Naive thymus-derived CD4-positive, alpha-beta T cell (primary cell): ENCODE data around the gene PTER. TPM values are rescaled to one million over a fixed set of nuclear protein-coding genes. Genes with fewer than 3 reads are reported as not detected.

ENCODE experiments used
- ATAC-seq: fragments of 150-1000 bp; cut with Tn5 transposase; 2 replicates; pipeline ENCODE4 v1.10.0; 2021; ENCODE audit warnings: mild to moderate bottlenecking, moderate library complexity
- CTCF ChIA-PET: fragments of 350-600 bp; sonication (Branson Sonifier 250); formaldehyde crosslinking; loops from one replicate; lab custom pipeline; 2021; ENCODE audit warnings: antibody characterized with exemption; lab: Charles Lee
- POLR2A ChIA-PET: fragments of 350-600 bp; sonication (Branson Sonifier 250); formaldehyde crosslinking; loops from one replicate; lab custom pipeline; 2021; ENCODE audit warnings: antibody characterized with exemption, inconsistent platforms; lab: Charles Lee
- DNase-seq, 9 donors: peaks; one replicate each; pipeline versions ENCODE4 v3.0.0 to v3.0.0-alpha.2; 2020 to 2022; ENCODE audit warnings: mixed read lengths in 1 of 9
- H3K27ac ChIP-seq: one replicate; pipeline ENCODE4 v1.7.0; 2013; ENCODE audit warnings: mild to moderate bottlenecking, low read depth, low read length, moderate library complexity
- H3K27me3 ChIP-seq, 2 donors: one replicate each; pipeline ENCODE4 v1.7.0; 2013; ENCODE audit warnings: low read length in 2 of 2, mild to moderate bottlenecking in 2 of 2, moderate library complexity in 2 of 2; ENCODE audit not compliant: control insufficient read depth in 2 of 2, insufficient read depth in 2 of 2
- H3K36me3 ChIP-seq, 3 experiments: 1 replicate in 2 of 3; 2 replicates in 1 of 3; pipeline ENCODE4 v1.7.0; 2013; ENCODE audit warnings: low read length in 3 of 3, mild to moderate bottlenecking in 3 of 3, moderate library complexity in 1 of 3; ENCODE audit not compliant: insufficient read depth in 3 of 3, control insufficient read depth in 2 of 3
- H3K4me1 ChIP-seq, 2 donors: one replicate each; pipeline ENCODE4 v1.7.0; 2013; ENCODE audit warnings: low read length in 2 of 2, mild to moderate bottlenecking in 2 of 2, moderate library complexity in 1 of 2; ENCODE audit not compliant: control insufficient read depth in 2 of 2, insufficient read depth in 2 of 2
- H3K4me3 ChIP-seq: 2 replicates; pipeline ENCODE4 v1.7.0; 2013; ENCODE audit warnings: mild to moderate bottlenecking, low read length
- H3K9me3 ChIP-seq, 3 experiments: 1 replicate in 2 of 3; 2 replicates in 1 of 3; pipeline ENCODE4 v1.7.0; 2013; ENCODE audit warnings: low read length in 3 of 3; ENCODE audit not compliant: control insufficient read depth in 2 of 3
- H3K27ac Mint-ChIP-seq, 9 donors: one replicate each; pipeline ENCODE4 v1.8.0; 2020 to 2022; ENCODE audit warnings: mixed read lengths in 9 of 9, mild to moderate bottlenecking in 8 of 9, moderate library complexity in 5 of 9, inconsistent platforms in 2 of 9
- H3K27me3 Mint-ChIP-seq, 5 donors: one replicate each; pipeline ENCODE4 v1.8.0; 2021 to 2022; ENCODE audit warnings: mixed read lengths in 5 of 5, mild to moderate bottlenecking in 1 of 5
- H3K36me3 Mint-ChIP-seq, 5 donors: one replicate each; pipeline ENCODE4 v1.8.0; 2020 to 2022; ENCODE audit warnings: mixed read lengths in 5 of 5, mild to moderate bottlenecking in 3 of 5, inconsistent platforms in 1 of 5
- H3K4me1 Mint-ChIP-seq, 7 donors: one replicate each; pipeline ENCODE4 v1.8.0; 2020 to 2022; ENCODE audit warnings: mixed read lengths in 7 of 7, mild to moderate bottlenecking in 3 of 7, inconsistent platforms in 1 of 7
- H3K4me3 Mint-ChIP-seq, 10 donors: one replicate each; pipeline ENCODE4 v1.8.0; 2020 to 2022; ENCODE audit warnings: mild to moderate bottlenecking in 10 of 10, mixed read lengths in 10 of 10, moderate library complexity in 6 of 10, inconsistent platforms in 2 of 10
- H3K9me3 Mint-ChIP-seq, 11 donors: one replicate each; pipeline ENCODE4 v1.8.0; 2020 to 2022; ENCODE audit warnings: mixed read lengths in 11 of 11, mild to moderate bottlenecking in 4 of 11, inconsistent platforms in 1 of 11, moderate library complexity in 1 of 11
- intact Hi-C, 2 donors: fragments of 100-400 bp; cut with micrococcal nuclease; formaldehyde crosslinking; loops; one replicate each; pipeline ENCODE4 v1.15.1; 2023
- polyA plus RNA-seq, 2 donors: library from polyadenylated mRNA; unstranded; fragments of 300-500 nt; fragmentation: Illumina TruSeq; gene quantifications; one replicate each; pipeline ENCODE4 v1.2.3, GENCODE V29; 2021
- total RNA-seq, 6 experiments: library from RNA in 5 of 6; stranded (reverse) in 5 of 6; gene quantifications; 1 replicate in 5 of 6; 2 replicates in 1 of 6; pipeline ENCODE4 v1.2.3 and lab custom pipeline; 2021 to 2026

PTER gene, protein sequence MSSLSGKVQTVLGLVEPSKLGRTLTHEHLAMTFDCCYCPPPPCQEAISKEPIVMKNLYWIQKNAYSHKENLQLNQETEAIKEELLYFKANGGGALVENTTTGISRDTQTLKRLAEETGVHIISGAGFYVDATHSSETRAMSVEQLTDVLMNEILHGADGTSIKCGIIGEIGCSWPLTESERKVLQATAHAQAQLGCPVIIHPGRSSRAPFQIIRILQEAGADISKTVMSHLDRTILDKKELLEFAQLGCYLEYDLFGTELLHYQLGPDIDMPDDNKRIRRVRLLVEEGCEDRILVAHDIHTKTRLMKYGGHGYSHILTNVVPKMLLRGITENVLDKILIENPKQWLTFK
- total RNA-seq (10 to 100 TPM; 12.9 to 23.7 (median 15.3) TPM), polyA plus RNA-seq (10 to 100 TPM; 13.0 to 13.1 TPM), total RNA-seq (lab: John Stamatoyannopoulos, UW) (18.4 reads per million, percentile 48 among the genes with 10 or more reads in this experiment)

DNA sequence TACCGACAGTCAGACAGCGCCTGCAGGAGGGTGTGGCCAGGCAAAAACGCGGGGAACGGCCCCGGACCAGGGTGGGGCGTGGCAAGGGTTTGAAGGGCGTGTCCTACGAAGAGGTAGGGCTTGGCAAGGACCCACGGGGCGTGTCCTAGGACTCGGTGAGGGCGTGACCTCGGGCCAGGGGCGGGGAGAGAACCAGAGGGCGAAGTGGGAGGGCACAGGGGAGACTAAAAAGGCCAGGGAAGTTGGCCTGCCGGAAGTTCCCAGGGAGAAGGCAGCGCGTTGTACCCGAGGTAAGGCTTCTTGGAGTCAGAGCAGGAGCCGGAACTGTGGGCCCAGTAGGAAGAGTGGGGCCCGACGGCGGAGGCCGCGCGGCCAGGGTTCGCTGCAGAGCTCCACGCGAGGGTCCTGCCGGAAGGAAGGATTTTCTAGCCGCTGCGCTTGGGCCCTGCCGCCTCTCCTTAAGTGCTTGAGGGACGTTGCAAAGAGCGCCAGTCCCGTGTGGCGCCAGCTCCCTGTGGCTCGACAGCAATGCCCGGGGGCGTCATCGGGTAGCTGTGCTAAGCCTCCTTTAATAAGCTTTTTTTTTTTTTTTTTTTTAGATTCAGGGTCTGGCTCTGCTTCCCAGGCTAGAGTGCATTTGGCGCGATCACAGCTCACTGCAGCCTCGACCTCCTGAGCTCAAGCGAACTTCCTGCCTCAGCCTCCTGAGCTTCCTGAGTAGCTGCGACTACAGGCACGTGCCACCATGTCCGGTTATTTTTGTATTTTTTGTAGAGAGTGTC lies at the start of gene PTER:
PTER (plus strand) TSS at position 253 of the 782 bp plus-strand sequence. CDS start 47,375 bp downstream, outside the sequence.
- H3K9me3 ChIP-seq: no peaks in the 10 kb centered on the region
- DNase-seq (peak; percentile 92 to 99 (median 94)), ATAC-seq (peak; percentile 100)
- peak within 1 kb of the TSS; percentile 77 for H3K27ac ChIP-seq
- H3K36me3 Mint-ChIP-seq: peaks cover 0 to 21% (median 14%) of the 10 kb centered on the region in 5 donors
- peaks cover 36 to 57% (median 48%) of the 10 kb centered on the region in 7 donors for H3K4me1 Mint-ChIP-seq
- peaks cover 13 to 28% of the 10 kb centered on the region in 2 donors for H3K4me1 ChIP-seq
- POLR2A ChIA-PET: interaction anchor here (0.5 to 2.1 kb wide), 5 partner anchors 381 to 1207 kb away, joined by 3 to 9 read pairs (median 3); partner anchors contain the start of genes MINDY3, RSU1 and STAM
- no peaks in the 10 kb centered on the region for H3K9me3 Mint-ChIP-seq
- peak within 1 kb of the TSS; percentile 91 to 99 (median 96) for H3K4me3 Mint-ChIP-seq
- H3K27me3 Mint-ChIP-seq: peaks cover 0 to 19% (median 0%) of the 10 kb centered on the region in 5 donors
- H3K4me3 ChIP-seq: peak within 1 kb of the TSS; percentile 93
- peak within 1 kb of the TSS; percentile 87 to 97 (median 94) for H3K27ac Mint-ChIP-seq
- intact Hi-C loops: loop anchor here (1.0 to 10.0 kb wide), 10 partner anchors 84 to 1562 kb away; partner anchors contain the start of genes MINDY3 (in 2 of the 2), RSU1 (in 2 of the 2), C1QL3 (in 1 of the 2) and NMT2 (in 1 of the 2)
- peaks cover 0 to 7% (median 0%) of the 10 kb centered on the region in 3 experiments for H3K36me3 ChIP-seq
- no peaks in the 10 kb centered on the region for H3K27me3 ChIP-seq
- CTCF ChIA-PET: interaction anchor here (0.6 to 1.2 kb wide), 2 partner anchors 41 to 1269 kb away, joined by 3 to 4 read pairs; no protein-coding TSS in a partner anchor

DNA sequence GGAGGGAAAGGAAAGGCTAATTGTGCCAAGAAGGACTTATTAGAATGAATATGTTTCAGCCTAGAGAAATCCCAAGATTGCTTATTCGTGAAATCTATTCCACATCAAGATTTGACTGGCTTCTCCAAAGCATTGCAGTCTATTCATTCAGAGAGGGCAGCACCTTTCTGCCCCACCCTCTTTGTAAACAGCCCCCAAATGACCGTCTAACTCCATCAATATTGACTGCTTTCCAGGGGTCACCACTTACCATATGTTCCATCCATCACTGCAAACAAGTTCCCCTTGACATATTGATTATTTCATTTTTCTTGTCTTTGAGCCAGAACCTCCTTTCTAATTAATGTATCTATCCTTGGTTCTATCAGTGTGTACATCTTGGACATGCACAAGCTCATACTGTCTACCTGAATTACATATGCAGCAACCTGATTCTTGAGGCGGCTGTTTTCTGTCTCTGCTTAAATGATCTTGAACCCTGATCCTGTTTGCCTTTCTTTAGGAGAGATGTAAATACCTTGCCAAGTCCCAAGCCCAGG lies 44.2 kb upstream of the PTER start:
- no peaks in the 10 kb centered on the region for H3K27me3 ChIP-seq
- Mint-ChIP-seq H3K27ac (no peak overlapping the region), H3K36me3 (no peaks in the 10 kb centered on the region), H3K4me3 (no peak overlapping the region), H3K4me1 (no peaks in the 10 kb centered on the region), H3K27me3 (peaks cover 2 to 16% (median 10%) of the 10 kb centered on the region in 5 donors), H3K9me3 (peaks cover 0 to 4% (median 0%) of the 10 kb centered on the region in 11 donors)
- DNase-seq: no peak
- no peaks in the 10 kb centered on the region for H3K4me1 ChIP-seq
- no peak for ATAC-seq
- POLR2A ChIA-PET: no interaction called here
- CTCF ChIA-PET: no interaction called here
- H3K36me3 ChIP-seq: no peaks in the 10 kb centered on the region
- H3K4me3 ChIP-seq: no peak overlapping the region
- H3K27ac ChIP-seq: no peak overlapping the region
- H3K9me3 ChIP-seq: no peaks in the 10 kb centered on the region
- intact Hi-C loops: no loop called here

DNA sequence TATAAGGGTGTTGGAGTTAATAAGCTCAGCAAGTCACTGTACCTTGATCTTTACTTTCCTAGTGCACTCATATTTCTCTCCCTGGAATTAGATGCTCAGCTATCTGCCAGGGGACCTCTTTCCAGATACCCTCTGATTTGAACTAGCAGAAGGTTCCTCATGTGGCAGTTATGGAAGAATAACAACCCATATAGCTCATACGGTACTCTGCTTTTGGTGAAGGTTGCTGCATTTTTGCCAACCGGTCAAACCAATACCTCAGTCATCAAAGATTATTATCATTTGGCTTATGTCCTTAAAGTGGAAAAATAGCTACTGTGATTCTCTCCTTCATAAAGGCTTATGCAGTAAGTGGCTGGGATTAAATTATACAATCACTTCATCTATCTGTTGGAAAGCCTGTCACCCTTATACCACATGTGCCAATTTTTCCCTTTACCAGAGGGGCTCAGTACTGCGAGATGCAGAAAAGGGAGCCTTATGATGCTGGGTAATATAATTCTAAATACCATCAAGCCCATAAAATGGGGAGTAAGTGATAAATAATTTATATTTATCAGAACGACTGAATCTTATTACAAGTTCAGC lies 43.4 kb upstream of the PTER start:
- H3K27ac Mint-ChIP-seq: no peak overlapping the region

DNA sequence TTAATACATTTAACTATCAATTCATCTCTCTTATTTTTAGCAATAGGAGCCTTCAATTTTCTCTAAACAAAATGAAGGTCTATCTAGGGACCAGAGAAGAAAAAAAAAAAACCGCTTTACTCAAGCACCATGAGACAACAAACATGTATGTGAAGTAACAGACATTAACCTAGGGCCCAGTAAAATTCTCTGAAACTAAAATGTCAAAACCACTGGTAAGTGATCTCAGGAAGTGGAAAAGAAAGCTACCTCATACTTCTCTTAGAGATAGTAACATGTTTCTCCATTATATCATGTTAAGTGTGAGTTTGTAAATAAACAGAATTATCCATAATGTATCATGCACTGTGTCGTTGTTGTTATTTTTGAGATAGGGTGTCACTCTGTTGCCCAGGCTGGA lies 35.4 kb upstream of the PTER start:
- no peak for ATAC-seq
- Histone ChIP-seq H3K36me3 (no peaks in the 10 kb centered on the region), H3K27me3 (no peaks in the 10 kb centered on the region), H3K9me3 (no peaks in the 10 kb centered on the region), H3K27ac (no peak overlapping the region), H3K4me1 (no peaks in the 10 kb centered on the region), H3K4me3 (no peak overlapping the region)
- H3K27me3 Mint-ChIP-seq: peaks cover 0 to 17% (median 4%) of the 10 kb centered on the region in 5 donors
- H3K9me3 Mint-ChIP-seq: no peaks in the 10 kb centered on the region
- no peak overlapping the region for H3K4me3 Mint-ChIP-seq
- CTCF ChIA-PET: no interaction called here
- H3K27ac Mint-ChIP-seq: no peak overlapping the region
- no peaks in the 10 kb centered on the region for H3K4me1 Mint-ChIP-seq
- POLR2A ChIA-PET: no interaction called here
- no peak for DNase-seq
- intact Hi-C loops: no loop called here
- no peaks in the 10 kb centered on the region for H3K36me3 Mint-ChIP-seq

More for the DNA sequence above, 43.4 kb upstream of the PTER start:
- H3K36me3 ChIP-seq: no peaks in the 10 kb centered on the region
- H3K9me3 ChIP-seq: no peaks in the 10 kb centered on the region
- POLR2A ChIA-PET: no interaction called here
- H3K9me3 Mint-ChIP-seq: peaks cover 0 to 3% (median 0%) of the 10 kb centered on the region in 11 donors
- ATAC-seq (no peak), DNase-seq (no peak)
- CTCF ChIA-PET: no interaction called here
- no peaks in the 10 kb centered on the region for H3K36me3 Mint-ChIP-seq
- no peak overlapping the region for H3K4me3 Mint-ChIP-seq
- H3K27me3 ChIP-seq: no peaks in the 10 kb centered on the region
- no peak overlapping the region for H3K4me3 ChIP-seq
- peaks cover 2 to 17% (median 15%) of the 10 kb centered on the region in 5 donors for H3K27me3 Mint-ChIP-seq
- H3K4me1 Mint-ChIP-seq: no peaks in the 10 kb centered on the region
- H3K4me1 ChIP-seq: no peaks in the 10 kb centered on the region
- H3K27ac ChIP-seq: no peak overlapping the region
- intact Hi-C loops: no loop called here

DNA sequence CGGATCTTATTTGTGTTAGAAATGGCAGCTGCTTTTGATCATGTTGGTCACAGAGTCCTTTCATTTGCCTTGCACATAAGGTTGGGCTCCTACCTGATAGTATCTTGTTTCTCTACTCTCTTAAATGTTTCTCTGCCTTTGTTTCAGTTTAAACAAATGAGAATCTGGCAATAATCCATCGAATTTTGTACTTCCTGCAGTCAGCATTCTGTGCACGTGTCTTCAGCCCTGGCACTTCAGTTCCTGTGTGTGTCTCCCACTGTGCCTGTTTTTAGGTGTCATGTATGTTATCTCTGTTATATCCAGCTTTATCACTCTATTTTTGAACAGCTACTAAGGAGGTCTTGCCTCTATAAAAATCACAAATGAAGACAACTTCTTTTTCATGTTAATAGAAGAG lies 28.4 kb upstream of the PTER start:
- ATAC-seq: no peak
- CTCF ChIA-PET: no interaction called here
- intact Hi-C loops: no loop called here

DNA sequence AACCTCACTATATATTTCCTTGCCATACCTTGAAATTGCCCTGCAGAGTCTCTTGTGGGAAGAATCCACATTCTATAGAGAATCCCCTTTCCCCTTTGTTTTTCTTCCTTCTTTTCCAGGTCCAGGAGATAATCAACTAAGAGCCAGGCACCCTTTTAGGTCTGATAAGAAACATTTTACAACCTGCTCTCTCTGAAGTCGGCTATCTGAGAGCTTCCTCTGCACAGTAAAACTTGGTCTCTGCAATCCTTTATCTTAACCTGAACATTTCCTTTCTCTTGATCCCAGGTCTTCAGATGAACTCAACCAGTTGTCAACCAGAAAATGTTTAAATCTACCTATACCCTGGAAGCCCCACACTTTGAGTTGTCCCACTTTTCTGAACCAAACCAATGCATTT lies 19.5 kb upstream of the PTER start:
- H3K9me3 Mint-ChIP-seq: no peaks in the 10 kb centered on the region

More for the DNA sequence above, 28.4 kb upstream of the PTER start:
- Mint-ChIP-seq H3K36me3 (no peaks in the 10 kb centered on the region), H3K27me3 (peaks cover 0 to 28% (median 19%) of the 10 kb centered on the region in 5 donors), H3K27ac (no peak overlapping the region), H3K4me3 (no peak overlapping the region), H3K4me1 (peaks cover 0 to 7% (median 4%) of the 10 kb centered on the region in 7 donors), H3K9me3 (no peaks in the 10 kb centered on the region)
- Histone ChIP-seq H3K27me3 (no peaks in the 10 kb centered on the region), H3K27ac (no peak overlapping the region), H3K4me1 (no peaks in the 10 kb centered on the region), H3K9me3 (no peaks in the 10 kb centered on the region), H3K4me3 (no peak overlapping the region), H3K36me3 (no peaks in the 10 kb centered on the region)
- POLR2A ChIA-PET: no interaction called here
- DNase-seq: no peak

More for the DNA sequence above, 19.5 kb upstream of the PTER start:
- Mint-ChIP-seq H3K27ac (no peak overlapping the region), H3K4me3 (no peak overlapping the region), H3K27me3 (peaks cover 9 to 30% (median 15%) of the 10 kb centered on the region in 5 donors), H3K4me1 (peaks cover 0 to 1% (median 0%) of the 10 kb centered on the region in 7 donors), H3K36me3 (no peaks in the 10 kb centered on the region)
- Histone ChIP-seq H3K4me1 (no peaks in the 10 kb centered on the region), H3K27me3 (no peaks in the 10 kb centered on the region), H3K9me3 (no peaks in the 10 kb centered on the region), H3K4me3 (no peak overlapping the region), H3K36me3 (no peaks in the 10 kb centered on the region), H3K27ac (no peak overlapping the region)
- ATAC-seq (no peak), DNase-seq (no peak)
- CTCF ChIA-PET: no interaction called here
- intact Hi-C loops: no loop called here
- POLR2A ChIA-PET: no interaction called here
